ENCODE measurements around the gene NCF2.

GRCh38 chr1:183588827-183589226 is 1.4 kb downstream of the NCF2 start:
- TF ChIP-seq CTCF (IDR thresholded peaks at IDR 0.05) (no peak), POLR2A (IDR thresholded peaks at IDR 0.05) (no peak)
